Measurements from ENCODE around the gene PTPRG. TPM values are rescaled to one million over a fixed set of nuclear protein-coding genes. Genes with fewer than 3 reads are reported as not detected.

Gene PTPRG
- total and polyA plus RNA-seq, 2 donors (not counting 3 experiments of a cell fraction or from before 2014, with no cell fraction given), result 8.9 to 39.1 TPM

- POLR2A ChIA-PET, result no interaction called here
- H3K9me3 ChIP-seq (replicated peaks; ENCODE audit: control insufficient read depth, insufficient read depth, low read length), result no peaks in the 10 kb centered on the region
- TF ChIP-seq GATA2 (IDR thresholded peaks at IDR 0.05; ENCODE audit: insufficient read depth, insufficient read length, low read depth, low read length) (no peak), FOS (IDR thresholded peaks at IDR 0.05; ENCODE audit: borderline replicate concordance, insufficient read depth, low read length) (no peak), CTCF (IDR thresholded peaks at IDR 0.05; ENCODE audit: extremely low read depth in 1 of 2, insufficient read depth in 1 of 2, low read depth in 1 of 2, low read length in 2 of 2) (no peak), MAX (IDR thresholded peaks at IDR 0.05; ENCODE audit: insufficient read depth, insufficient read length) (no peak), POLR2A (IDR thresholded peaks at IDR 0.05; ENCODE audit: low read depth, low read length) (no peak), EZH2 (IDR thresholded peaks at IDR 0.05; ENCODE audit: borderline replicate concordance, low read depth, low read length, severe bottlenecking) (no peak)
These were observed 271.2 kb downstream of the PTPRG start for GRCh38 chr3:61832375-61833229.

More at GRCh38 chr3:61832375-61833229, 271.2 kb downstream of the PTPRG start:
- DNase-seq (ENCODE audit: low read depth, low spot score) (no peak), FAIRE-seq (no peak)
- dilution Hi-C loops (cut with MboI; ENCODE audit: extremely low pct_ligation_motif_present, low sequenced_read_pairs), result no loop called here
- no peaks in the 10 kb centered on the region for H3K27me3 ChIP-seq (ENCODE audit: control insufficient read depth in 2 of 2, insufficient read depth in 2 of 2, low read length in 2 of 2)
- H3K27ac ChIP-seq (ENCODE audit: insufficient read depth, low read depth, low read length), result no peak overlapping the region
- H2AFZ ChIP-seq (ENCODE audit: low read depth, low read length), result no peak overlapping the region
- H3K36me3 ChIP-seq (ENCODE audit: control insufficient read depth in 2 of 2, extremely low read depth in 1 of 2, insufficient read depth in 2 of 2, low read length in 2 of 2), result no peaks in the 10 kb centered on the region
- no peaks in the 10 kb centered on the region for H4K20me1 ChIP-seq (replicated peaks; ENCODE audit: control insufficient read depth, extremely low read depth, insufficient read depth, low read length)
- H3K9me1 ChIP-seq (replicated peaks; ENCODE audit: control insufficient read depth, extremely low read depth, insufficient read depth, low read length), result no peaks in the 10 kb centered on the region
- peaks cover 3% of the 10 kb centered on the region for H3K79me2 ChIP-seq (ENCODE audit: control insufficient read depth, insufficient read depth, low read length)
- CTCF ChIA-PET, result interaction anchor here (1.4 kb wide), 1 partner anchor 9 kb away, joined by 3 read pairs; no protein-coding TSS in a partner anchor
- BruUV-seq (replicated peaks), result no TSS peak
- intact Hi-C loops (cut with micrococcal nuclease), result no loop called here
- peaks cover 13% of the 10 kb centered on the region for H3K4me1 ChIP-seq (ENCODE audit: control insufficient read depth, extremely low read depth, insufficient read depth, low read length)
- no peak overlapping the region for H3K4me3 ChIP-seq (replicated peaks in 1 of 3; ENCODE audit: insufficient read depth in 1 of 3, low read depth in 1 of 3, low read length in 3 of 3)
- H3K4me2 ChIP-seq (ENCODE audit: insufficient read depth, low read length), result no peak overlapping the region
- H3K9ac ChIP-seq (replicated peaks; ENCODE audit: extremely low read depth, insufficient read depth, low read length), result no peak overlapping the region
